Muscle of arm (tissue), 12 donors: ENCODE data around the gene INAFM1. TPM values are rescaled to one million over a fixed set of nuclear protein-coding genes. Genes with fewer than 3 reads are reported as not detected.

Source experiments
- DNase-seq: peaks from one replicate; pipeline ENCODE4 v3.0.0-alpha.2; 2013
- polyA plus RNA-seq, 12 donors: library from polyadenylated mRNA; unstranded; fragments of 120-200 nt; gene quantifications; one replicate each; pipeline ENCODE4 v1.2.1, GENCODE V29; 2013; ENCODE audit not compliant: insufficient read length in 12 of 12

INAFM1 gene
- polyA plus RNA-seq, 12 donors: 6.4 to 12.8 (median 8.0) TPM; not detected in 1

DNA sequence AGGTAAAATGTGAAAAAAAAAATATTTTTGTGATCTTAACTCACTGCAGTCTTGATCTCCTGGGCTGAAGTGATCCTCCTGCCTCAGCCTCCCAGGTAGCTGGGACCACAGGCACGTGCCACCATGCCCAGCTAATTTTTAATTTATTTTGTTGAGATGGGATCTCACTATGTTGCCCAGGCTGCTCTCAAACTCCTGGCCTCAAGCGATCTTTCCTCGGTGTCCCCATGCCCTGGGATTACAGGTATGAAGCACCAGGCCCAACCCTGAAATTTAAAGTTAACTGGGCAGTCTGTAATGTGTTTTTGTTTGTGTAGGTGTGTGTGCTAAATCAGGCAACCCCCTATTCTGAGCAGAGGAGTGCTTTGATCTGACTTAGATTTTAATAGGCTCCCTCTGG lies 31.6 kb downstream of the INAFM1 start:
- no peak for DNase-seq

DNA sequence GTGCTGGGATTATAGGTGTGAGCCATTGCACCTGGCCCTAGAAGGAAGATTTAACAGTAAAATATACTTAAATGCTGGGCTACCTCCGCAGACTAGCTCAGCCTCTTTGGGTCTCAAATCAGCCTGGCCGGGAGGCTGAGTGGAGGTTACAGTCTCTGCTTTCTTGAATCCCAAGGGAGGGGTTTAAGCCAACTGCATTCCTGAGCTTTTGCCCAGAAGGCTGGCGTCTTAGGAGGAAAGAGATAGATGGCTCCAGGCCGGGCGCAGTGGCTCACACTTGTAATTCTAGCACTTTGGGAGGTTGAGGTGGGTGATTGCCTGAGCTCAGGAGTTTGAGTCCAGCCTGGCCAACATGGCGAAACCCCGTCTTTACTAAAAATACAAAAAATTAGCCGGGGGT lies 34.4 kb downstream of the INAFM1 start:
- DNase-seq: no peak

DNA sequence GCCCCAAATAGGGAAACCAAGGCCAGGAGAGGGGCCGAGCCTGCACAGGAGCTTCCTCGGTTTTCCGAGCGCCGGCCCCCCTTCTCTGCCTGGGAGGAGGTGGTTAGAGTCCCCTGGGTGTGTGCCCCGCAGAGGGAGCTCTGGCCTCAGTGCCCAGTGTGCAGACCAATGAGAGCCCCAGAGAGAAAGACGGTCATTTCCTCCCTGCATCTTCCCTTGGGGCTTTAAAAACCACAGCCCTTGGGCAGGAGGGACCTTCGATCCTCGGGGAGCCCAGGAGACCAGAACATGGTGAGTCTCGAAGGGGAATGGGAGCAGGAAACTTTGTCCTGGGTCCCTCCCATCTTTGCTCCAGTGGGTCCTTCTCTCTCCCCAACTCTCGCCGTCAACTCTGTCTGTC lies 34.9 kb downstream of the INAFM1 start, which contains the start of gene C5AR1:
Gene C5AR1, plus strand, starts transcription at position 254 of the 400 bp plus-strand sequence. Its CDS starts 35 bp downstream, at position 289.
- DNase-seq: no peak

DNA sequence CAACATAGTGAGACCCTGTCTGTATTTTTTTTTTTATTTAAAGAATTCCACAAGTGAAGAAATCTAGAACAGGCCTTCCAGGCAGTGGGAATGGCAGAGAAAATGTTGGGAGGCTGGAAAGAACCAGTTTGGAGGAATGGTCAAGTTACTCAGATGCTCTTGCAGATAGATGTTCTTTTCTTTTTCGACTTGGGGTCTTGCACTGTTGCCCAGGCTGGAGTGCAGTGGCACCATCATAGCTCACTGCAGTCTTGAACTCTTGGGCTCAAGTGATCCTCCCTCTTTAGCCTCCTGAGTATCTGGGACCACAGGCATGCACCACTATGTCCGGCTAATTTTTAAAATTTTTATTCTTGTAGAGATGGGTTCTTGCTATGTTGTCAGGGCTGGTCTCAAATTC lies 35.6 kb downstream of the INAFM1 start:
- DNase-seq: no peak

DNA sequence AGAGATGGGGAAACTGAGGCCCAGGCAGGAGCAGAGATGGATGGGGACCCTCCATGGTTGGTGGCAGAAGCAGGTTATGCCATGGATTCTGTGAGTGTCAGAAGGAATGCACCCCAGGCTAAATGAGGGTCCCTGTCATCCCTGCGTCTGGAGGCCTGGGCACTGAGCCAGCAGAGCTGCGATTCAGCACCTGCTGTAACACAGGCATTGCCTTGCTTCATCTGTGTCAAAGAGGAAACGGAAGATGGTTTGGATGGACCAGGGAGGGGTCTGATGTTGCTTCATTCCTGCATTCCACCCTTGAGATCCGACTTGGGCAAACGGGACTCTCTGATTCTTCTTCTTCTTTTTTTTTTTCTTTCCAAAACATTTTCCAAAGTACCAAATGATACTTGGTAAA lies 36.1 kb downstream of the INAFM1 start:
- DNase-seq: no peak

DNA sequence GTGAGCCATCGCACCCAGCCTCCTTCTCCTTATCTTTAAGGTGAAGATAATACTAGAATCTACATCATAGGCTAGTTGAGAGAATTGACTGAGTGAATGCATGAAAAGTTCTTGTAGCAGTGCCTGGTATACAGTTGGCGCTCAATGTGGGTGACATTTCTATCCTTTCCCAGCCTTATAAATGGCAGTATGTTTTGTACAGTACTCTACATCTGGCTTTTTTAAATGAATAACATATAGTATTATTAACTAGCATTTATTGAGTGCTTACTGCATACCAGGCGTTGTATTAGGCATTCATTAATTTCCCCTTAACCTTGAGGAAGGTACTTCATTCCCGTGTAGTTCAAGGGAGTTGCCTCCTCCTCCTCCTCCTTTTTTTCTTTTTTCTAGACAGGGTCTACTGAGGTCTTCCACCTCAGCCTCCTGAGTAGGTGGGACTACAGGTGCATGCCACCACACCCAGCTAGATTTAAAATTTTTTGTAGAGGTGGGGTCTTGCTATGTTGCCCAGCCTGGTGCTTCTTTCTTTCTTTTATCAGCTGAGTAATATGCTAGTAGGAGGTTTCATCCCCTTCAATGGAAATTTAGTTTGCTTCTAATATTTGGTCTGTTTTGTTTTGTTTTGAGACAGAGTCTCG lies 37.8 kb downstream of the INAFM1 start:
- no peak for DNase-seq

DNA sequence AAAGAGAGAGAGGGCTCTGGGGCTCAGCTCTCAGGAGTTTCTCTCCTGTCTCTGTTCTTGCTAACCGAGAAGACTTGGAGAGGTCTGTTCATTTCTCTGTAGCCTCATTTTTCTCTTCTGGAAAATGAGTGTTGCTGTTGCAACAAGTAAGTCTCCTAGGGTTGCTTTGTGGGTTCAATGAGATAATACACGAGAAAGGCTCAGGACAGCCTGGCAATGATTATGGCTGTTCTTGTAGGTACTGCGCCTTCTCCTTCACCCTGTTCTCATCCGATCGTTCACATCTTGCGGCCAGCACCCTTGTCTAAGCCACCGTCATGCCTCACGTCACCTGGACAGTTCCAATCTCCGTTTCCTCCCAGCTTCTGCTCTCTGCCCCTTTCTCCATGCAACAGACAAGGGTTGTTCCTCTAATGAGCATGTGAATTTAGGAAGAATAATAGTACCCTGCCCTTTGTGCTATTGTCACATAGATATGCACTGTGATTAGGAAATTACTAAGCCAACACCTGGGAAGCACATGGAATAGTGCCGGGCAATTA lies 39.1 kb downstream of the INAFM1 start:
- DNase-seq: no peak

DNA sequence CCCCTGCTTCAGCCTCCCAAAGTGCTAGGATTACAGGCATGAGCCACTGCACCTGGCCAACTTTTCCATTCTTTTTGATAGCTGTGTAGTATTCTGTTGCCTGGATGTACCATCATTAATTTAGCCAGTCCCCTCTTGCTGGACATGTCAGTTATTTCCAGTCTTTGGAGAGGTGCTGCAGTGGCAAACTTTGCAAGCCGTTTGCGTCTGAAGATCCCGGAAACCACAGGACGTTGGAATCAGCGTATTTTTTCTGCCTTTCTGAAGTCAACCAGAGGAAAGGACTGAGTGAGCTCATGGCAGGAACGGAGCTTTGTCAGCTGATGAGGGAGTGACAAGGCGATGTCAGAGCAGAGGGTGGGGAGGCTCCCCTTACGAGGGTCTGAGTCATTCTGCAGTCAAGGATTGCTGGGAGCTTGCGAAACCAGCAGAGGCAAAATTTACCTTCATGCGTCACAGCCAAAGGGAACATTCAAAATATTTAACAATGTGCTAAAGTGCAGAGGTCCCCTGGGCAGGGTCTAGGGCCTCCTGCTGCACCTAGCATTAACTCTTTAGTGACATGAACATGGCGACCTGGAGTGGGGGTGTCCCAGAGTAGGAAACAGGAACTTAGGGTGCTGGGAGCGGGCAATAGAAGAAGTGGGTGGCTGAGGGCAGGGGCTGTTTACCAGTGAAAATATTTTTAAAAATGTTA lies 40.6 kb downstream of the INAFM1 start:
- DNase-seq: no peak

DNA sequence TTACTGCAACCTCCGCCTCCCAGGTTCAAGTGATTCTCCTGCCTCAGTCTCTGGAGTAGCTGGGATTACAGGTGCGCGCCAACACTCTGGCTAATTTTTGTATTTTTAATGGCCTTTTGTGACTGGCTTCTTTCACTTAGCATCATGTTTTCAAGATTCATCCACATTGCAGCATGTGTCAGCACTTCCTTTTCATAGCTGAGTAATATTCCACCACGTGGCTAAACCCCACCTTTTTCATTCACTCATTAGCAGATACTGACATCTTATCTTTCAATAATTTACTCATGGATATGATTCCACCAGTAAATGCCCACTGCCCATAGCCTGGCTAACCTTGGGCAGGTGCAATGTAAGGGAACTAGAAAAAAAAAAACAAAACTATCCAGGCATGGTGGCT lies 41.8 kb downstream of the INAFM1 start:
- no peak for DNase-seq

DNA sequence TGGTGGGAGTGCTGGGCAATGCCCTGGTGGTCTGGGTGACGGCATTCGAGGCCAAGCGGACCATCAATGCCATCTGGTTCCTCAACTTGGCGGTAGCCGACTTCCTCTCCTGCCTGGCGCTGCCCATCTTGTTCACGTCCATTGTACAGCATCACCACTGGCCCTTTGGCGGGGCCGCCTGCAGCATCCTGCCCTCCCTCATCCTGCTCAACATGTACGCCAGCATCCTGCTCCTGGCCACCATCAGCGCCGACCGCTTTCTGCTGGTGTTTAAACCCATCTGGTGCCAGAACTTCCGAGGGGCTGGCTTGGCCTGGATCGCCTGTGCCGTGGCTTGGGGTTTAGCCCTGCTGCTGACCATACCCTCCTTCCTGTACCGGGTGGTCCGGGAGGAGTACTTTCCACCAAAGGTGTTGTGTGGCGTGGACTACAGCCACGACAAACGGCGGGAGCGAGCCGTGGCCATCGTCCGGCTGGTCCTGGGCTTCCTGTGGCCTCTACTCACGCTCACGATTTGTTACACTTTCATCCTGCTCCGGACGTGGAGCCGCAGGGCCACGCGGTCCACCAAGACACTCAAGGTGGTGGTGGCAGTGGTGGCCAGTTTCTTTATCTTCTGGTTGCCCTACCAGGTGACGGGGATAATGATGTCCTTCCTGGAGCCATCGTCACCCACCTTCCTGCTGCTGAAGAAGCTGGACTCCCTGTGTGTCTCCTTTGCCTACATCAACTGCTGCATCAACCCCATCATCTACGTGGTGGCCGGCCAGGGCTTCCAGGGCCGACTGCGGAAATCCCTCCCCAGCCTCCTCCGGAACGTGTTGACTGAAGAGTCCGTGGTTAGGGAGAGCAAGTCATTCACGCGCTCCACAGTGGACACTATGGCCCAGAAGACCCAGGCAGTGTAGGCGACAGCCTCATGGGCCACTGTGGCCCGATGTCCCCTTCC lies 45.5 kb downstream of the INAFM1 start:
- no peak for DNase-seq

DNA sequence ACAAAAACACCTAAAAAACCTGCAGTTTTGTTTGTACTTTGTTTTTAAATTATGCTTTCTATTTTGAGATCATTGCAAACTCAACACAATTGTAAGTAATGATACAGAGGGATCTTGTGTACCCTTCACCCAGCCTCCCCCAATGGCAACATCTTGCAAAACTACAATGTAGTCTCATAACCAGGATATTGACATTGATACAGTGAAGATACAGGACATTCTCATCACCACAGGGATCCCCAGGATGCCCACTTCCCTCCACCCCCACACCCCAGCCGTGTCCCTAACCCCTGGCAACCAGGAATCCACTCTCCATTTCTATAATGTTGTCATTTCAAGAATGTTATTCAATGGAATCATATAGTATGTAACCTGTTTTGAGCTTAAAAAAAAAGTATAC lies 46.9 kb downstream of the INAFM1 start:
- no peak for DNase-seq

DNA sequence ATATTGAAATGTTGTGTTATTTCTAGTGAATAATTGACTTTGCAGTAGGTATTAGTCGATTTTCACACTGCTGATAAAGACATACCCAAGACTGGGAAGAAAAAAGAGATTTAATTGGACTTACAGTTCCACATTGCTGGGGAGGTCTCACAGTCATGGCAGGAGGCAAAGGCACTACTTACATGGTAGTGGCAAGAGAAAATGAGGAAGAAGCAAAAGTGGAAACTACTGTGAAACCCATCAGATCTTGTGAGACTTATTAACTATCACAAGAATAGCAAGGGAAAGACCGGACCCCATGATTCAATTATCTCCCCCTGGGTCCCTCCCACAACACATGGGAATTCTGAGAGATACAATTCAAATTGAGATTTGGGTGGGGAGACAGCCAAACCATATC lies 47.4 kb downstream of the INAFM1 start:
- DNase-seq: no peak

DNA sequence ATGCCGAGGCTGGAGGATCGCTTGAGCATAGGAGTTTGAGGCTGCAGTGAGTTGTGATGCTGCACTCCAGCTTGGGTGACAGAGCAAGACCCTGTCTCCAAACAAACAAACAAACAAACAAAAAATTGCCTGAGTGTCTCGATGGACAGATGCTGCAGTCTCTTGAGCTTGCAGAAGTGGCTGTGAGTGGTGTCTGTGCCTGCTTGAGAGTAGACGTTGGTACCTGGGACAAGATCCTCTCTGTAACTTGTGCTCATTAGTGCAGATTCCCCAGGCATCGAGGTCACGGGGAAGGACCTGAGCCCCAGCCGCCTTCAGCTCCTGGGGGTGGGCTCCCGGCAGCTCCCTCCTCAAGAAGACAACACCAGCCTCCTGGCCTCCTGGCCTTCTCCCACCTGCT lies 48.7 kb downstream of the INAFM1 start:
- DNase-seq: no peak

DNA sequence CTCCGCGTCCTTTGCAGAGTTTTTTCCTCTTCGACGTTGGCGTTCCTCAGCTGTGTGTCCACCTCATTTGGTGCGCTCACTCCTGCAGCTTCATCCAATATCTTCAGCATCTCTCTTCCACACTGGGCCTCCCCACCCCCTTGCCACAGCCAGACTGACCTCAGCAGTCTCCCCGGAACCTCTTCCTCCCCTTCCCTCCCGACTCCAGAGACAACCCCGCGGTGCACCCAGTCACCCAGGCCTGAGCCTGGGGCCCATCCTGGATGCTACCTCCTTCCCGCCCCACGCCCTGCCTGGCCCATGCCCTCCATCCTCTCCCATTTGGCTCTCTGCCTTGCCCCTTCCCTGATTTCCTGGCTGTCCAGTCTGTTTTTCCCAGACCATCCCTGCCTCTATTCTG lies 49.2 kb downstream of the INAFM1 start:
- DNase-seq: no peak

DNA sequence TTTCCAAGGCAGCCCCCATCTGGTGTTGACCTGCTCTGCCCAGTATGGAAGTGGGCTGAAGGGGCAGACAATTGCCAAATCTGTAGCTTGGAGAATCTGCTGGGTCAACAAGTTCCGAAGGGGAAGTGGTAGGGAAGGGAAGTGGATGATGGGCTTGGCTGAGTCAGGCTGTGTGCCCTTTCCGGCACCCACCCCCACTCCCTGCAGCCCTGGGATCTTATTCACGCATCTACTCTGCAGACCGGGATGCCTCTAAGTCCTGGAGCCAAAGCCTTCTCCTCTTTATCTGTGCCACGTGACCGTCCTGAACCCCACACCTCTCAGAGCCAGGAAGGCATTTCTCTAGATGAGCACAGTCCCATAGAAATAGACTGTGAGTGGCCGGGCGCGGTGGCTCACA lies 49.8 kb downstream of the INAFM1 start:
- no peak for DNase-seq

Other genes with a start within 250 kb of the INAFM1 start
- gene TMEM160, start 226.3 kb upstream of the INAFM1 start, polyA plus RNA-seq: 10 to 100 TPM in 1 of 12 donors, 1 to 10 TPM in 10, not detected in 1; 3.4 to 20.4 (median 5.4) TPM
- 10 to 100 TPM in 11 of 12 donors, not detected in 1; 17.7 to 41.1 (median 24.8) TPM for gene ZC3H4, start 161.1 kb upstream of the INAFM1 start, polyA plus RNA-seq
- gene SAE1, start 144.1 kb upstream of the INAFM1 start, polyA plus RNA-seq: 10 to 100 TPM in 11 of 12 donors, not detected in 1; 53.5 to 94.9 (median 76.7) TPM
- gene BBC3, start 43.7 kb upstream of the INAFM1 start, polyA plus RNA-seq: 1 to 10 TPM in 10 of 12 donors, under 1 TPM in 1, not detected in 1; 0.98 to 9.5 (median 1.8) TPM
- 10 to 100 TPM in 11 of 12 donors, not detected in 1; 15.4 to 29.5 (median 19.2) TPM for gene CCDC9, start 18.4 kb upstream of the INAFM1 start, polyA plus RNA-seq
- 1 to 10 TPM in 10 of 12 donors, not detected in 2; 1.3 to 4.3 (median 2.0) TPM for gene C5AR1, start 35.0 kb downstream of the INAFM1 start, polyA plus RNA-seq
- gene C5AR2, start 57.3 kb downstream of the INAFM1 start, polyA plus RNA-seq: 1 to 10 TPM in 1 of 12 donors, under 1 TPM in 9, not detected in 2; 0.27 to 1.0 (median 0.41) TPM
- 10 to 100 TPM in 4 of 12 donors, 1 to 10 TPM in 7, not detected in 1; 6.9 to 15.5 (median 9.6) TPM for gene DHX34, start 74.4 kb downstream of the INAFM1 start, polyA plus RNA-seq
- 10 to 100 TPM in 2 of 12 donors, 1 to 10 TPM in 8, not detected in 2; 5.1 to 17.8 (median 7.8) TPM for gene MEIS3, start 144.6 kb downstream of the INAFM1 start, polyA plus RNA-seq
- under 1 TPM in 10 of 12 donors, not detected in 2; 0.11 to 0.51 (median 0.37) TPM for gene SLC8A2, start 197.0 kb downstream of the INAFM1 start, polyA plus RNA-seq
- 10 to 100 TPM in 1 of 12 donors, 1 to 10 TPM in 10, not detected in 1; 5.9 to 13.1 (median 8.0) TPM for gene KPTN, start 209.3 kb downstream of the INAFM1 start, polyA plus RNA-seq
- 100 to 1,000 TPM in 2 of 12 donors, 10 to 100 TPM in 9, not detected in 1; 83.6 to 102 (median 91.9) TPM for gene NAPA, start 240.2 kb downstream of the INAFM1 start, polyA plus RNA-seq